ENCODE measurements around the gene STIM2. TPM values are rescaled to one million over a fixed set of nuclear protein-coding genes. Genes with fewer than 3 reads are reported as not detected.

The STIM2 gene
- total RNA-seq = 15.7 and 25.2 TPM in 2 replicates

GRCh38 chr4:26860157-26860921 lies at the start of gene STIM2:
TSS of gene STIM2 (plus strand) at chr4:26860841.

